ENCODE results near the gene SCAF8. TPM values are rescaled to one million over a fixed set of nuclear protein-coding genes. Genes with fewer than 3 reads are reported as not detected.
A peak's percentile ranks its signal among the peaks of the same experiment; 100 is the strongest.

The SCAF8 gene
- total and polyA plus RNA-seq, 2 of the 8 experiments (the other 6 are each of a cell fraction or from before 2014, with no cell fraction given) = 20.3 to 46.3 TPM

- Histone ChIP-seq H3K79me2 (ENCODE audit: control insufficient read depth in 1 of 2, insufficient read depth in 2 of 2, low read length in 2 of 2) (no peaks in the 10 kb centered on the region; a peak in 1 of 4 replicates), H3K4me1 (replicated peaks in 1 of 4; ENCODE audit: control insufficient read depth in 3 of 4, insufficient read depth in 4 of 4, low read length in 3 of 4) (no peaks in the 10 kb centered on the region)
- TF ChIP-seq POLR2A (IDR thresholded peaks at IDR 0.05; ENCODE audit: control extremely low read depth in 1 of 2, low read depth in 2 of 2, low read length in 2 of 2) (no peak), HDAC2 (IDR thresholded peaks at IDR 0.05; ENCODE audit: borderline replicate concordance in 1 of 2, low read depth in 2 of 2, low read length in 2 of 2) (no peak), RAD21 (IDR thresholded peaks at IDR 0.05 in 1 of 2, conservative IDR thresholded peaks at IDR 0.05 in 1 of 2; ENCODE audit: low read depth in 2 of 2, low read length in 2 of 2) (peak; percentile 61 to 63), CTCF (IDR thresholded peaks at IDR 0.05; ENCODE audit: control extremely low read depth in 1 of 3, insufficient read depth in 1 of 3, low read depth in 1 of 3, low read length in 3 of 3) (peak in 2 of 3 experiments; percentile 10 to 39; a peak in 2 of 4 replicates)
- TF ChIP-seq, protein P1, sequence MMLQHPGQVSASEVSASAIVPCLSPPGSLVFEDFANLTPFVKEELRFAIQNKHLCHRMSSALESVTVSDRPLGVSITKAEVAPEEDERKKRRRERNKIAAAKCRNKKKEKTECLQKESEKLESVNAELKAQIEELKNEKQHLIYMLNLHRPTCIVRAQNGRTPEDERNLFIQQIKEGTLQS (IDR thresholded peaks at IDR 0.05; ENCODE audit: insufficient read depth, low read depth, low read length) = no peak
These were observed 72.2 kb downstream of the SCAF8 start for GRCh38 chr6:154805288-154805911.

More at GRCh38 chr6:154805288-154805911, 72.2 kb downstream of the SCAF8 start:
- no peak overlapping the region for H3K4me2 ChIP-seq (ENCODE audit: insufficient read depth in 1 of 2, low read depth in 2 of 2, low read length in 2 of 2)
- no peak overlapping the region for H3K4ac ChIP-seq (replicated peaks; ENCODE audit: insufficient read length, low read depth, low read length)
- no peak overlapping the region for H2BK5ac ChIP-seq (ENCODE audit: low read depth, low read length)
- DNase-seq (ENCODE audit: low read depth in 1 of 2, low spot score in 2 of 2) = no peak
- H3K18ac ChIP-seq (ENCODE audit: extremely low read depth, low read length) = no peak overlapping the region
- H3K9me3 ChIP-seq (ENCODE audit: insufficient read depth in 2 of 2, low read depth in 1 of 2, low read length in 1 of 2) = no peaks in the 10 kb centered on the region
- H3K56ac ChIP-seq (replicated peaks; ENCODE audit: insufficient read length, low read depth, low read length) = no peak overlapping the region
- no peak overlapping the region for H4K5ac ChIP-seq (ENCODE audit: insufficient read length, low read depth, low read length)
- H2BK15ac ChIP-seq (ENCODE audit: low read length) = no peak overlapping the region
- WGBS, 2 experiments (ENCODE audit: extremely low coverage in 1 of 2, insufficient coverage in 1 of 2, insufficient read length in 1 of 2, insufficient replicate concordance in 2 of 2, low coverage in 1 of 2, low lambda C conversion rate in 2 of 2, missing lambda C conversion rate in 1 of 2) = 86% methylated on average over 2 of the region's 2 CpGs; no CpG with 5 or more reads in 1 of the 2 experiments
- H4K8ac ChIP-seq (ENCODE audit: extremely low read depth, insufficient read depth, low read length) = no peak overlapping the region
- no peak overlapping the region for H2AFZ ChIP-seq (ENCODE audit: low read length)
- ChIA-PET POLR2A (ENCODE audit: partially characterized antibody) (no interaction called here), CTCF (ENCODE audit: partially characterized antibody) (interaction anchor here (0.8 to 2.7 kb wide), 7 partner anchors 9 to 130 kb away, joined by 3 to 40 read pairs (median 4); no protein-coding TSS in a partner anchor)
- FAIRE-seq = no peak
- H3K4me3 ChIP-seq (ENCODE audit: extremely low read depth in 1 of 4, insufficient read depth in 2 of 4, low read depth in 3 of 4, low read length in 4 of 4) = no peak overlapping the region
- no peaks in the 10 kb centered on the region for H4K20me1 ChIP-seq (replicated peaks in 1 of 2; ENCODE audit: control insufficient read depth in 1 of 2, insufficient read depth in 2 of 2, low read length in 2 of 2)
- H2BK20ac ChIP-seq (ENCODE audit: low read length) = no peak overlapping the region
- no peak overlapping the region for H2BK120ac ChIP-seq (replicated peaks; ENCODE audit: low read depth, low read length)
- no peak overlapping the region for H3K23ac ChIP-seq (ENCODE audit: insufficient read length)
- H2AK5ac ChIP-seq (ENCODE audit: low read depth, low read length) = no peak overlapping the region
- H2BK12ac ChIP-seq (ENCODE audit: low read depth, low read length) = no peak overlapping the region
- no peak overlapping the region for H3K9ac ChIP-seq (replicated peaks in 1 of 4; ENCODE audit: extremely low read depth in 1 of 4, low read depth in 3 of 4, low read length in 3 of 4)
- H3K23me2 ChIP-seq (ENCODE audit: low read depth, low read length) = no peaks in the 10 kb centered on the region
- peaks cover 5 to 78% (median 33%) of the 10 kb centered on the region in 4 experiments for H3K36me3 ChIP-seq (ENCODE audit: control insufficient read depth in 2 of 4, insufficient read depth in 4 of 4, low read length in 3 of 4)
- no peak overlapping the region for H3K14ac ChIP-seq (ENCODE audit: insufficient read length)
- no peaks in the 10 kb centered on the region for H3K79me1 ChIP-seq (ENCODE audit: low read depth, low read length)
- no peak overlapping the region for H3K27ac ChIP-seq (ENCODE audit: low read depth, low read length)
- no peak overlapping the region for H4K91ac ChIP-seq (replicated peaks; ENCODE audit: insufficient read length, low read length)
- peaks cover 0 to 1% (median 0%) of the 10 kb centered on the region in 4 experiments; a peak in 1 of 7 replicates for H3K27me3 ChIP-seq (replicated peaks in 1 of 4; ENCODE audit: control insufficient read depth in 3 of 4, extremely low read depth in 1 of 4, insufficient read depth in 3 of 4, low read length in 3 of 4)
